Posterior vena cava (tissue), 2 donors: ENCODE results near the gene TMEFF2. TPM values are rescaled to one million over a fixed set of nuclear protein-coding genes. Genes with fewer than 3 reads are reported as not detected.
"Not testable (repeated sequence)": the region's sequence is repeated elsewhere in the genome, so short reads cannot be mapped to it uniquely, and the experiment has no call there.

Experiments used
- DNase-seq: peaks from one replicate; pipeline ENCODE4 v3.0.0-alpha.2; 2020; ENCODE audit warnings: low spot score
- intact Hi-C, 2 donors: fragments of 100-400 bp; cut with DNase I; formaldehyde crosslinking; loops; one replicate each; pipeline versions ENCODE4 v1.14.1 to v1.14.2; 2022 to 2023
- total RNA-seq, 2 donors: library from RNA; stranded (reverse); fragmentation: NEBNext Ultra II Directional; extraction: Animal tissue kit (Norgen Biotek cat#: 25700); gene quantifications; one replicate each; pipeline ENCODE4 v1.2.1, GENCODE V29; 2021
- donor health status: DM: yes; HTN: yes; CAD: no.
- donor health status: DM: yes; HTN: yes; CAD: no.

Gene TMEFF2
- total RNA-seq, 2 donors from 2014 or later: 0.19 TPM; not detected in 1

DNA sequence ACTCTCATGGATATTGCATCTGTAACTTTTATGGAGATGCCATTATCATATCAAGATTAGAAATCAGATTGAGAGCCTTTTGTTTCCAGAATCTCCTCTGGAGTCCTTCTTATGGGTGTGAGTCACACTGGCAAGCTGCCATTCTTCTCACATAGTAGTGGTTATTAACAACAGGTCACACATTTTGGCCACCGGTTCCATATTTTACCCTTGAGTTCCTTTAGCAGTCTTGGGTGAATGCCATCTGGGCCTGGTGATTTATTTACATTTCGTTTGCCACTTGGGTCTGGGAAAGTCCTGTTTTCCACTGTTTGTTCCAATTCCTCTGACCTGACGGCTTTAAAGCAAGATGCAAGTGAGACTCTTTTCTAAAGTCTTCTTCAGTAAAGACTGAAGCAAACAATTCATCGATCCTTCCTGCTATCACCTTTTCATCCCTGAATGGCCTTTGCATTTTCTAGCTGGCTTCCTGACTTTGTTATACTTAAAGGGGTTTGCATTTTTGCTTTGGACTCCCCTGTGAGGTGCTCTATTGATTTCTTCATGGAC is 267.3 kb downstream of the TMEFF2 start:
- DNase-seq: no peak
- intact Hi-C loops: no loop called here

DNA sequence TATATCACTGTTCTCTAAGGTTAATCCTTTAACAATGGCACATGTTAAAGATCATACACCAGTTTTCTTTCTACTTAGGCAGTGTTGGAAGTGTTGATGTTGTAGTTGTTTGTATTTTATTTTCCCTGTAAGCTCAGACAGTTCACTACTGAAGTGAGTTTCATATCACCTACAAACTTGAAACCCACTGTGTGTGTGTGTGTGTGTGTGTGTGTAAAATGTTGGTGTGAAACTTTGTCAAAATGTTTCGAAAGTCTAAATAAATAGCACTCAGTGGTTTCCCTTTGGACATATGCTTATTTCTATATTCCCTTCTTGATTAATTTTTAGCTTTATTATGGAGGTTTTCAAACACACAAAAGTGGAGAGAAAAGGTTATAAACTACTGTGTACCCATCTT is 268.1 kb downstream of the TMEFF2 start:
- intact Hi-C loops: no loop called here
- DNase-seq: no peak

DNA sequence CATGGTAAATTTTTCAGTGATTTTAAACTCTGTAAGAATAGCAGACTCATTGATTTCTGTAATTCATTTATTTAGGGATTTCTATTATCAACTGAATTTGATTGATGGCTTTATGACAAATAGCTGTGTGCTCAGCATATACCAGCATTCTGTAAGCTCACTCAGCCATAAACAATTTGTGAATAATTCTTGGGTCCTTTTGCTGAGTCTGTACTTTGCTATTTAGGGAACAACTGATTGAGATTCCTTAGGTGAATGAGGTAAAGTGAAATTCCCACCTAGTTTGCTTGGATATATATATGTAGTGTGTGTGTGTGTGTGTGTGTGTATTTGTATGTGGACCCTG is 271.1 kb downstream of the TMEFF2 start:
- DNase-seq: no peak
- intact Hi-C loops: no loop called here

DNA sequence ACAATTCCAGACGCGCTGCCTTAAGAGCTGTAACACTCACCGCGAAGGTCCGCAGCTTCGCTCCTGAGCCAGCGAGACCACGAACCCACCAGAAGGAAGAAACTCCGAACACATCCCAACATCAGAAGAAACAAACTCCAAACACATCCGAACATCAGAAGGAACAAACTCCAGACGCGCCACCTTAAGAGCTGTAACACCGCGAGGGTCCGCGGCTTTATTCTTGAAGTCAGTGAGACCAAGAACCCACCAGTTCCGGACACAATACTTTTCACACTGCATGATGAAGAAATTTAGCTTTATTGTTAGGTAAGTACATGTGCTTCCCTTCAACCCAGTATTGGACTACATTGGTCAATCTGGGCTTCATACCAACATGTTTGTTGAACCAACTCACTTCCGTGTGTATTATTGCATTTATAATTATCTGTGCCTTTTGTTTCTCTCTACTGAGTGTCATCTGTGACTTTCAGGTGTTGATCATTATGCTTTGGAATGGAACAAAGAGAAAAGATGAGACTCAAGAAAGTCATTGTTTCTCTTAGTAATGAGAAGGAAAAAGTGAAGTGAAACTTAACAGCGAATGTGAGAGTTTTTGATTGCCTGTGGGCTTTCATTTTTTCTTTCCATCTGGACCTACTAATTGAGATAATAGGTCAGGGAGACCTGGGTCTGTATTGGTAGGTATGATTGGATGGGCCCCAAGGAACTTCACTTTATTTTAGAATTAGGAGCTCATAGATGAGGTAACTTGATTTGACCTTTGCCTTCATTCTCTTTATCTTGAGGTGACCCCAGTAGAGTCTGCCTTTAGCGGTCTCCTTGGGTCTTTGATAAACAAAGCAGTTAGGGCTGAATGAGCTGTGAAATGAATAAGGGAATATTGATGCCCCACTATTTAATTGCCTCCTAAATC is 271.7 kb downstream of the TMEFF2 start:
- intact Hi-C loops: no loop called here
- no peak for DNase-seq

DNA sequence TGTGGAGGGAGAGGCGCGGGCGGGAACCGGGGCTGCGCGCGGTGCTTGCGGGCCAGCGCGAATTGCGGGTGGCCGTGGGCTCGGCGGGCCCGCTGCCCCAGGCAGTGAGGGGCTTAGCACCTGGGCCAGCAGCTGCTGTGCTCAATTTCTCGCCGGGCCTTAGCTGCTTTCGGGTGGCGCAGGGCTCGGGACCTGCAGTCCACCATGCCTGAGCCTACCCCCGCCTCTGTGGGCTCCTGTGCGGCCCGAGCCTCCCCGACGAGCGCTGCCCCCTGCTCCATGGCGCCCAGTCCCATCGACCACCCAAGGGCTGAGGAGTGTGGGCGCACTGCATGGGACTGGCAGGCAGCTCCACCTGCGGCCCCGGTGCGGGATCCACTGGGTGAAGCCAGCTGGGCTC is 273.1 kb downstream of the TMEFF2 start:
- DNase-seq, intact Hi-C loops: not testable (repeated sequence)

DNA sequence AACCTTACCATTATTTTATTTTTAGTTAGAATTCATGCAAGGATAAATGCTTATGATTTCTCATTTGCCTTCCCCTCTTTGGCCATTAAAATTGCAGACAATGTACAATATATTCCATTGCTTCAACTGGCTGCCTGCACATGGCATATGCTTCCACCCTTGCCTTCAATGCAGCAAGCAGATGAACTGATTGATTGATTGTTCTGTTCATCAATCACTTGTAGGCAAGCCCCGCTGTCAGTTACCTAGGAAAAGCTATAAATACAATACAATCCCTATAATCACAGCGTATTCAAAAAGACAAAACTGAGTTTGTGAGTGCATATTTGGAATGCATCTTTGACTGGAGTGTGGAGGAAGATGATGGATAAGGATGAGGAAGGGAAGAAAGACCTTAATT is 274.2 kb downstream of the TMEFF2 start:
- intact Hi-C loops: no loop called here
- DNase-seq: no peak

DNA sequence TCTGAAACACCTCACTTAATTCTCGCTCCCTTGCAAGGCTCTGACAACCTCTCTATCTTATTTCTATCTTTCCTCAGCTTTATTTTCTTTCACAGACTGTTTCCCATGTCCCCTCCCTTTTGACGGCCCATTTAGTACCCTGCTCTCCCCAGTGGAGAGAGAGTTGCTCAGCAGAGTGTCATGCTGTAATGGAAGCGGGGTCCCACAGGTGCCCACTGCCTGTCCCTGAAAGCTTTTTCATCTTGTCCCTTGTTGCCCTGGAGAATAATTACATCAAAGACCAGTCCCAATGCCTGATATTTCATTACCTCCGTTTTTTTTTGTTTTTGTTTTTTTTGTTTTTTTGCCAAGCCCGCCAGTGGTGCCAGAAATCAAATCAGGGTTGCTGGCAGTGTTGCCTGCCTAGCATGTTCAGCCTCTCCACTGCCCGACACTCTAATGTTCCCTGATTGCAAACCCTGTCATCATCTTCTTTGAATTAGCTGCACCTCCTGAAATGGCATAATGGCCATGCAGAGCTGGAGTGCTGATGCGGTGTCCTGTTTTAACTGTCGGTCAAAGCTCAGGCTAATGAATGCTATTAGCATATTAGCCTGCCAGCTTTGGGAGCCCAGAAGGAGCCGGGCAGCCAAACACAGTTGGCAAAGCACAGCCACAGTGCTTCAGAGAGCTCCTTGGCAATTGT is 276.6 kb downstream of the TMEFF2 start:
- DNase-seq: no peak
- intact Hi-C loops: no loop called here

DNA sequence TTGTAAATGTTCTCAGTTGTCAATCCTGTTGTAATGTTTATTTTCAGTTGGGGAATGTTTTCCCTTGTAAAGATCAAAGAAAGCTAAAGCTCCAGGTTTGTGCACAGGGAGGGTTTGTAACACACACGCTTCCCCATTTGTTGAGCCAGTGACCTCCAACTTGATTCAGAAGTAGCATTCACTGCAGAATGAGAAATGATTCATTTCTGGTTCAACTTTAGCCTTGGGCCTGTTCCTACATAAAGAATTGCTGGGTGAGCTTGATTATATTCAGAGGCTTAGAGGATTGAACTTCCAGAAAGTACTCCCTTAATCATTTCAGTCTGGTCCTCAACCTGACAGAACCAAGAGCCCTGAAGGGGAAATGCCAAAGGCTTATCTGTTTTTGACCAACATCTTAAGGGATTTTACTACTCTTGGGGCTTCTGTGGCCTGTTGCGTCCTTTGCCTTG is 277.3 kb downstream of the TMEFF2 start:
- intact Hi-C loops: no loop called here
- DNase-seq: no peak

DNA sequence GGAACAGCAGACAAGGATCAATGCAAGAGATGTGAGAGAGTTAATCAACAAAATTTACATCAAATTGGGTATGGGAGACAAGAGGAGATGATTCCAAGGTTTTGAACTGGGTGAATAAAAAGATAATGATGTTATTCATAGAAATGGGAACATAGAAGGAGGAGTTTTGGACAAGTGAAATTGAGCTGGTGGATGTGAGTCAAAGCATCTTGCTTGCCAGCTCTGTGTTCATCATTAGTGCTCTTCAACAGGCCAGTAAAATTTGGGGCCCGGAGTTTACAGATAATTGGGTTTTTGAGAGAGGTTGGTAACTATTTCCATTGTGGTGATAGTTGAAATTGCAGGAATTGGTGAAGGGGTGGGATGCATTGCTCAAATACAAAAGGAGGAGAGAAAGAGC is 277.9 kb downstream of the TMEFF2 start:
- no peak for DNase-seq
- intact Hi-C loops: no loop called here

DNA sequence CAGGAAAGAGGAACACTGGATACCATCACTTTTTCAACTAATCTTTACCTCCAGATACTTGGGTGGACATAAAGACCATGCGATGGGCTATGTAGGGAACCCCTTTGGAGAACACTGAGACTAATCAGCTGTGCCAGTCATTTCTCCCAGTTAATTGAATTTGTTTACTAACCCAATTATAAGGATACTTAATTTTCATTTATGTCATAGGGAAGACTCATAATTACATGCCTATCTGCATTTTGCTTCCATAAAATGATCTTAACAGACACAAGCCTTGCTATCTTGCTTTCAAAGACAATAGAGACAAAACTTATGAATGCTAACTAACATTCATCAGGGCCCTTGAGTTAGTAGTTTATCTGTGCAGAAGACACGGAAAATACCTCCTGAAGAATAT is 279.0 kb downstream of the TMEFF2 start:
- DNase-seq: no peak
- intact Hi-C loops: no loop called here

DNA sequence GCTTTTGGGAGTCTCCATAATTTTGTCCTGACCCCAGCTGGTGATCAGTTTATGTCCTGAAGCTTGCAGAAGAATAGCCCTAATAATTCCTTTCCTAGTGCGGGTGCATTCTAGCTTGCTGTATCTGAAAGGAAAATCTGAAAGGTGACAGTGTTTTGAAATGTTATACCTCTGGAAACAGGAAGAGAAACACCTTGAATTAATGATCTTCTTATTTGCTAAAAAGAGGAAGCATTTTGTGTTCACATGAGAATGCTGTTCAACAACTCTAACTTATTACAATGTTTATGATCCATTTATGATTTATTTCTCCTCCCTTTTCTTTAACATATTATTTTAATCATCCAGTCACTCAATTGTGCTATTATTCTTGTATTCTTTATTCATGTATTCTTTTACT is 280.9 kb downstream of the TMEFF2 start:
- intact Hi-C loops: no loop called here
- no peak for DNase-seq

DNA sequence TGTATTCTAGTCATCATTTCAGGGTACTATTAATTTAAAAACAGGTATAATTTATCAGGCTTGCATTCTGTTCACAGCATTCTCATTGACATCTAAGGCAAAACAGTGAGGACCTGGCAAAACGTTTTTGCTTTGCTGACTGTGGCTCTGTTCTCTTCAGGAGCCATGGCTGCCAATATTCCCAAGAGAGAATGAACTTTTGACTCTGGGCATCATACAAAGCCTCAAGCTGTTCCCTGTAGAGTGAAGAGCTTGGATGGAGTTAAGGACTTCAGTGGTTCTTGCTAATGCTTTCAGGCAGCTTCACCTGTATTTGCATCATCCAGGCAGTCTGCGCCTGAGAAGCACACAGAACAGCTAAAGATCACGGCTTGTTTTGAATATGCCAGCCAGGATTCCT is 282.0 kb downstream of the TMEFF2 start:
- no peak for DNase-seq

DNA sequence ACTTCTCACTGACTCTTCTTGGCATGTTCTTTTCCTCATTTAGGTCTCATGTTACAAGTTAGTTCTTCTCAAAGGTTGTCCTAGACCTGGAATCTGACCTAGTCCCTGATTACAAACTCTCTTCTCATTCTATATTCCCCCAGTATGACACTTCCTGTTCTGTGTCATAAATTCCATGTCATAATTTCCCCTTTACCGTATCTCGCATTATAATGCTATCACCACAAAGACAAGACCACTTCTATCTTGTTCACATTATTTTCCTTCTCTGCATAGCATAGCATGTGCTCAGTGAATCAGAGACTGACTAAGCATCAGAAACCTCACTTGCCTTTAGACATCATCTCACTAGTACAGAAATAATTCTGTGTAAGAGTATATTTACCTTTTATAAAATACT is 284.2 kb downstream of the TMEFF2 start:
- intact Hi-C loops: no loop called here
- no peak for DNase-seq

More for the DNA sequence above, 282.0 kb downstream of the TMEFF2 start:
- intact Hi-C loops: no loop called here

DNA sequence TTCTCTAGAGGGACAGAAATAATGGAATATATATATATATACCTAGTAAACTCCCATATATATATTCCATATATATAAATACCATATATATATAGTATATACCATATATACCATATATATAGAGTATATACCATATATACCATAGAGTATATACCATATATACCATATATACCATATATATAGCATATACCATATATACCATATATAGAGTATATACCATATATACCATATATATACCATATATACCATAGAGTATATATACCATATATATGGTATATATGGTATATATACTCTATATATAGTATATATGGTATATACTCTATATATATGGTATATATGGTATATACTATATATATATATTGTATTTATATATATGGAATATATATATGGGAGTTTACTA is 285.9 kb downstream of the TMEFF2 start:
- DNase-seq: no peak
- intact Hi-C loops: no loop called here

DNA sequence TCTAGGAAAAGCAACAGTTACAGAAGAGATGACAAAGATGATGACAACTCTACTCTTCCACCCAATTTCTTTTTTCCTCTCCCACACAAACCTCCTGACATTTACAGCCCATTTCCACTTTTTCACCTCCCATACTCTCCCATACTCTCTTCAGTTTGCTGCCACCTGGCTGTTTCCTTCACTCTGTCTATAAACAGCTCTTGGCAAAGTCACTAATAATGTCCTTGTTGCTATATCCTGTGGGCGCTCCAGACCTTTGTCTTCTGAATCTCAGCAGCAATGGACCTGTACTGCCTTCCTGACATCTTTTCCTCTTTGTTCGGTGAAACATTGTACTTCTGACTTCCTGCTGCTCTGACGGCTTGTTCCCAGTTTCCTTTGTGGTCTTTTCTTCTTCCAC is 287.2 kb downstream of the TMEFF2 start:
- intact Hi-C loops: no loop called here
- no peak for DNase-seq

DNA sequence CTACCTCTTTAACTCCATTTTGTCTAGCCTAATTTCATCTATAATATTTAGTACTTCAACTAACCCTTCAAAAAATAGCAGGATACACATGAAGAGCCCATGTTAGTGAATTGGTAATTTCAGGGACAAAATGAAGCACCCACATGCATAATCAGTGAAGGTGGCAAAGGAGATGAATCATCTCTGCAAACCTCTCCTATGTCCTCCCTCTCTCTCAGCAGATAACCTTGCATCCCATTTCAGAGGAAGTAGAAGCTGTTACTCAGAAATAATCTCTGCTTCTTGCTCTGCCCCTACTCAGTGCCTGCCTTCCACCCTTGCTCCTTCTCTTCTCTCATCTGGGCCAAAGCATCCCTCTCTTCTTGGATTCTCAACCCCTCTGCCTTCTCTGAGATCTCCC is 287.6 kb downstream of the TMEFF2 start:
- intact Hi-C loops: no loop called here
- DNase-seq: no peak

DNA sequence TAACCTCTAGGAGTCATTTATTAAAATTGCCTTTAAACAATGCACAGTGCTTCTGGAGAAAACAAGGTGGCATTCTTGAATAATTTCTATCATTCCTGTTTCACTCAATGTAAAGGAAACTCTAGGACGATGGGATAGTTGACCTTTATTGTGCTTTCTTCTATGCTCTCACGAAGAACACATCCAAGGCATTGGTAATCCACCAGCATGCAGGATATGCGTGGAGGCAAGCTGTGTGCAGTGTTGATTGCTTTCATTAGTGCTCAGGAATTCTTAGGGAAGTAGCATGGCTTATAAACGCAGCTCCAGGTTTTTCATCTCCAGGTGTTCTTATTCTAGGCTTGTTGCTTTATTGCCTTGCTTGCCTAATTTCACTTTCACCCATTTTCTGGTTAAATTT is 289.4 kb downstream of the TMEFF2 start:
- intact Hi-C loops: no loop called here
- DNase-seq: no peak

DNA sequence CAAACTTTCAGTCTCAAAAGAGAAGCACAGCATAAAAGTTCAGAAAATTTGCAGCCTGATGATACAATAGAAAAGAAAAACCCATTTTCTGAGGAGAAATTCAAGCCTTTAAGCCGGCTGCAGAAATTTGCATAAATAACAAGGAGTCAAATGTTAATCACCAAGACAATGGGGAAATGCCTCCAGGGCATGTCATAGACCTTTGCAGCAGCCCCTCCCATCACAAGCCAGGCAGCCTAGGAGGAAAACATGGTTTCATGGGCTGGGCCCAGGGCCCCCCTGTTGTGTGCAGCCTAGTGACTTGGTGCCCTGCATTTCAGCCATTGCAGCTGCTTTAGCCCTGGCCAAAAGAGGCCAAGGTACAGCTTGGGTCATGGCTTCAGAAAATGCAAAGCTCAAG is 293.7 kb downstream of the TMEFF2 start:
- DNase-seq: no peak
- intact Hi-C loops: no loop called here

DNA sequence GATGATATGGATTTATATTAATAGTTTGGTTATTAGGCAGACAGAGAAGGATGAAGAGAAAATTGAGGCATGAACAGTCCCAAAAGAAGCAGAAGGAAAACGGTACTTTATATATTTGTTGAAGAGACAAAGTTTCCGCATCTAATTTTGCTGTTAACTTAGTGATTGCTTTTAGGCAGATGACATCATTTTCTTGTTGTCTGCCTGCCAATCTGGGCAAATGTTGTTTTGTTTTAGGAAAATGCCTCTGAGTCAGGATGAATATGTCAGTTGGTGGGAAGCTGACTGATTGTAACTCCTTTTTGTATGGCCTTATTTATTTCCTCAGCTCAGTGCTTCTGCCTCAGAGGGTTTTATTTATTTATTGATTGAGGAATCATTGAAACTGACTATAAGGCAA is 295.3 kb downstream of the TMEFF2 start:
- DNase-seq: no peak
- intact Hi-C loops: no loop called here
